ENCODE results near the gene NARS2. TPM values are rescaled to one million over a fixed set of nuclear protein-coding genes. Genes with fewer than 3 reads are reported as not detected.

NARS2 gene
- total and polyA plus RNA-seq, 2 donors (not counting 1 experiment from before 2014, with no cell fraction given): 13.2 to 15.7 TPM

GRCh38 chr11:78532991-78533390 lies 41.7 kb downstream of the NARS2 start:
- TF ChIP-seq EZH2 (IDR thresholded peaks at IDR 0.05; ENCODE audit: low read length, missing control alignments) (no peak), CTCF (conservative IDR thresholded peaks at IDR 0.05 in 1 of 2, IDR thresholded peaks at IDR 0.05 in 1 of 2; ENCODE audit: low read depth in 1 of 2, low read length in 2 of 2) (no peak)

GRCh38 chr11:78526497-78527146 lies 48.0 kb downstream of the NARS2 start:
- no peaks in the 10 kb centered on the region for H3K4me1 ChIP-seq (ENCODE audit: control insufficient read depth, extremely low read depth, insufficient read depth, low read length)

More at GRCh38 chr11:78532991-78533390, 41.7 kb downstream of the NARS2 start:
- Histone ChIP-seq H3K27me3 (ENCODE audit: control insufficient read depth, insufficient read depth, low read length) (no peaks in the 10 kb centered on the region), H3K9ac (ENCODE audit: insufficient read depth, low read length) (no peak overlapping the region), H3K4me1 (ENCODE audit: control insufficient read depth, extremely low read depth, insufficient read depth, low read length) (no peaks in the 10 kb centered on the region), H2AFZ (ENCODE audit: low read length) (no peak overlapping the region), H3K4me3 (replicated peaks in 1 of 4; ENCODE audit: control extremely low read depth in 1 of 4, insufficient read depth in 1 of 4, low read depth in 3 of 4, low read length in 4 of 4) (no peak overlapping the region), H3K79me2 (ENCODE audit: control insufficient read depth, insufficient read depth, low read length) (no peaks in the 10 kb centered on the region), H3K9me3 (ENCODE audit: control insufficient read depth, insufficient read depth, low read depth, low read length) (no peaks in the 10 kb centered on the region), H4K20me1 (ENCODE audit: control insufficient read depth, extremely low read depth, insufficient read depth, low read length) (no peaks in the 10 kb centered on the region), H3K27ac (ENCODE audit: insufficient read depth, low read length) (no peak overlapping the region), H3K36me3 (ENCODE audit: control insufficient read depth, insufficient read depth, low read length) (no peaks in the 10 kb centered on the region), H3K4me2 (ENCODE audit: extremely low read depth, insufficient read depth, low read length) (no peak overlapping the region)
- DNase-seq (ENCODE audit: low read depth in 2 of 2): no peak

DNA sequence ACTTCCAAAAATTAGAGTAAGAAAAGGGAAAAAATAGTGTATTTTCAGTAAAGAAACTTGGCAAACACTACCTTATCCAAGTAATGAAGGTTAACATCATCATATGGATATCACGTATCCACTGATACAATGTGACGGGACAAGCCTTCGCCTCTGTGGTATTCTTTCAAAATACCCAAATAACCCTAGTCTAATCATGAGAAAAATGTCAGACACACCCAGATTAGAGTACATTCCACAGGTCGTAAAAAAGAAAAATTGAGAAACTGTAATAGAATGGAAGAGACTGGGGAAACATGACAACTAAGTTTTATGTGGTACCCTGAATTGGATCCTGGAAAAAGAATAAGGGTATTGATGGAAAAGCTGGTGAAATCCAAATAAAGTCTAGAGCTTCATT lies 48.9 kb downstream of the NARS2 start:
- Histone ChIP-seq H4K20me1 (ENCODE audit: control insufficient read depth, extremely low read depth, insufficient read depth, low read length) (no peaks in the 10 kb centered on the region), H3K79me2 (ENCODE audit: control insufficient read depth, insufficient read depth, low read length) (no peaks in the 10 kb centered on the region), H3K4me2 (ENCODE audit: extremely low read depth, insufficient read depth, low read length) (no peak overlapping the region), H3K9ac (ENCODE audit: insufficient read depth, low read length) (no peak overlapping the region), H2AFZ (ENCODE audit: low read length) (no peak overlapping the region), H3K4me1 (ENCODE audit: control insufficient read depth, extremely low read depth, insufficient read depth, low read length) (no peaks in the 10 kb centered on the region), H3K36me3 (ENCODE audit: control insufficient read depth, insufficient read depth, low read length) (no peaks in the 10 kb centered on the region), H3K4me3 (replicated peaks in 1 of 4; ENCODE audit: control extremely low read depth in 1 of 4, insufficient read depth in 1 of 4, low read depth in 3 of 4, low read length in 4 of 4) (no peak overlapping the region), H3K9me3 (ENCODE audit: control insufficient read depth, insufficient read depth, low read depth, low read length) (no peaks in the 10 kb centered on the region), H3K27ac (ENCODE audit: insufficient read depth, low read length) (no peak overlapping the region), H3K27me3 (ENCODE audit: control insufficient read depth, insufficient read depth, low read length) (no peaks in the 10 kb centered on the region)
- peak in 1 of 2 donors; percentile 10 for DNase-seq (ENCODE audit: low read depth in 2 of 2)
- TF ChIP-seq CTCF (conservative IDR thresholded peaks at IDR 0.05 in 1 of 2, IDR thresholded peaks at IDR 0.05 in 1 of 2; ENCODE audit: low read depth in 1 of 2, low read length in 2 of 2) (no peak), EZH2 (IDR thresholded peaks at IDR 0.05; ENCODE audit: low read length, missing control alignments) (no peak)

More at GRCh38 chr11:78526497-78527146, 48.0 kb downstream of the NARS2 start:
- H4K20me1 ChIP-seq (ENCODE audit: control insufficient read depth, extremely low read depth, insufficient read depth, low read length): no peaks in the 10 kb centered on the region
- no peak overlapping the region for H3K9ac ChIP-seq (ENCODE audit: insufficient read depth, low read length)
- H3K27me3 ChIP-seq (ENCODE audit: control insufficient read depth, insufficient read depth, low read length): no peaks in the 10 kb centered on the region
- DNase-seq (ENCODE audit: low read depth in 2 of 2): no peak
- H2AFZ ChIP-seq (ENCODE audit: low read length): no peak overlapping the region
- no peak overlapping the region for H3K4me2 ChIP-seq (ENCODE audit: extremely low read depth, insufficient read depth, low read length)
- H3K36me3 ChIP-seq (ENCODE audit: control insufficient read depth, insufficient read depth, low read length): no peaks in the 10 kb centered on the region
- TF ChIP-seq CTCF (conservative IDR thresholded peaks at IDR 0.05 in 1 of 2, IDR thresholded peaks at IDR 0.05 in 1 of 2; ENCODE audit: low read depth in 1 of 2, low read length in 2 of 2): no peak
- TF ChIP-seq EZH2 (IDR thresholded peaks at IDR 0.05; ENCODE audit: low read length, missing control alignments): no peak
- H3K79me2 ChIP-seq (ENCODE audit: control insufficient read depth, insufficient read depth, low read length): no peaks in the 10 kb centered on the region
- H3K27ac ChIP-seq (ENCODE audit: insufficient read depth, low read length): no peak overlapping the region
- no peaks in the 10 kb centered on the region for H3K9me3 ChIP-seq (ENCODE audit: control insufficient read depth, insufficient read depth, low read depth, low read length)
- no peak overlapping the region for H3K4me3 ChIP-seq (replicated peaks in 1 of 4; ENCODE audit: control extremely low read depth in 1 of 4, insufficient read depth in 1 of 4, low read depth in 3 of 4, low read length in 4 of 4)

Measured in fibroblast of lung (primary cell).